MM.1S (cell line): Measurements from ENCODE around the gene SHISA6.

Experiments
- CTCF ChIP-seq: fragments of 300-600 bp; sonication (generic); IDR thresholded peaks from 2 replicates; pipeline ENCODE4 v1.5.1; 2016; ENCODE audit warnings: antibody characterized with exemption, low read length, mixed read lengths
- EZH2phosphoT487 ChIP-seq: fragments of 300-600 bp; sonication (generic); IDR thresholded peaks from 2 replicates; pipeline ENCODE4 v1.6.1; 2018; ENCODE audit warnings: antibody characterized with exemption, low read length

DNA sequence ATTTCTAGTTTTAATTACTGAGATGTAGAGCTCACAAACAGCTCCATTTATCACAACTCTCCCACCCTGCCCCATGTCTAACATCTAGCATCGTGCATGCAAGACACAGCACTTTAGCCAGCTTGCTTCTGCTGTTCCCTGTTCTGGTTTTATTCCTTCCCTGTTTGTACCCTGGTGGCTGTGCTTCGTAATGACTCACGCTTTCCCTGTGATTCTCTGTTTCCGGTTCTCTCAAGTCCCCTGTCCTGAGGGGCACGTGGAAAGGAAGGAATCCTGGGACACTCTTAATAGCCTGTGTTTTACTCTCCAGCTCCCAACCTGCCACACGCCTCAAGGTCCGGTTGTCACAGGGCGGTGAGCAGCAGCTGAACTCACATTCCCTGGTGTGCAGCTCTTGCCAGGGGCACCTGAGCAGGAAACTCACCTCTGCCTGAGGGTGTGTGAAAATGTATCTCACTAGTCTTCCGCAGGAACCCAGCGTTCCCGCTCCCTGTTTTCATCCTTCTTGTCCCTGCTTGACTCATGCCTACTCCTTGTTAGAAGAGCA is 10.6 kb downstream of the SHISA6 start:
- TF ChIP-seq CTCF (no peak), EZH2phosphoT487 (no peak)
